GM18861 (cell line): ENCODE measurements around the gene CEMIP.

Source experiments
- ATAC-seq: cut with Tn5 transposase; IDR thresholded peaks from one replicate; pipeline ENCODE4 v1.9.1; 2021; ENCODE audit not compliant: unreplicated experiment

The CEMIP gene

GRCh38 chr15:80778964-80779657 is at the start of gene CEMIP:
CEMIP (plus strand) TSS chr15:80779370; CDS start chr15:80873880, 94,510 bp downstream.
- no peak for ATAC-seq

GRCh38 chr15:80730387-80730786 is 48.8 kb upstream of the CEMIP start:
- no peak for ATAC-seq

- no peak for ATAC-seq
Measured at GRCh38 chr15:80730926-80731325, 48.2 kb upstream of the CEMIP start.

GRCh38 chr15:80732167-80732566 is 47.0 kb upstream of the CEMIP start:
- ATAC-seq, result no peak

GRCh38 chr15:80732818-80733217 is 46.4 kb upstream of the CEMIP start:
- no peak for ATAC-seq

- no peak for ATAC-seq
Measured at GRCh38 chr15:80733460-80733859, 45.7 kb upstream of the CEMIP start.

GRCh38 chr15:80735344-80735743 is 43.8 kb upstream of the CEMIP start:
- ATAC-seq, result no peak

GRCh38 chr15:80736560-80736959 is 42.6 kb upstream of the CEMIP start:
- no peak for ATAC-seq

- ATAC-seq, result no peak
Measured at GRCh38 chr15:80739919-80740318, 39.3 kb upstream of the CEMIP start.

GRCh38 chr15:80742081-80742480 is 37.1 kb upstream of the CEMIP start:
- no peak for ATAC-seq

- ATAC-seq, result no peak
Measured at GRCh38 chr15:80743189-80743833, 35.9 kb upstream of the CEMIP start.

- ATAC-seq, result no peak
Measured at GRCh38 chr15:80744415-80744814, 34.8 kb upstream of the CEMIP start.

- ATAC-seq, result no peak
Measured at GRCh38 chr15:80744826-80745225, 34.3 kb upstream of the CEMIP start.

- no peak for ATAC-seq
Measured at GRCh38 chr15:80745888-80746287, 33.3 kb upstream of the CEMIP start.

- ATAC-seq, result no peak
Measured at GRCh38 chr15:80747317-80748053, 31.7 kb upstream of the CEMIP start.

GRCh38 chr15:80749589-80749988 is 29.6 kb upstream of the CEMIP start:
- no peak for ATAC-seq

GRCh38 chr15:80750575-80750974 is 28.6 kb upstream of the CEMIP start:
- no peak for ATAC-seq

GRCh38 chr15:80752204-80752603 is 27.0 kb upstream of the CEMIP start:
- ATAC-seq, result no peak

- ATAC-seq, result no peak
Measured at GRCh38 chr15:80753161-80753560, 26.0 kb upstream of the CEMIP start.

- ATAC-seq, result no peak
Measured at GRCh38 chr15:80754014-80754413, 25.2 kb upstream of the CEMIP start.

GRCh38 chr15:80755885-80756284 is 23.3 kb upstream of the CEMIP start:
- ATAC-seq, result no peak

GRCh38 chr15:80758130-80758745 is 20.9 kb upstream of the CEMIP start:
- no peak for ATAC-seq
